T-helper 1 cell (primary cell): ENCODE measurements around the gene LRRK1.
A peak's percentile ranks its signal among the peaks of the same experiment; 100 is the strongest.

Experiments
- DNase-seq, 5 donors: peaks; one replicate each; pipeline ENCODE4 v3.0.0-alpha.2; 2012 to 2020

Gene LRRK1

DNA sequence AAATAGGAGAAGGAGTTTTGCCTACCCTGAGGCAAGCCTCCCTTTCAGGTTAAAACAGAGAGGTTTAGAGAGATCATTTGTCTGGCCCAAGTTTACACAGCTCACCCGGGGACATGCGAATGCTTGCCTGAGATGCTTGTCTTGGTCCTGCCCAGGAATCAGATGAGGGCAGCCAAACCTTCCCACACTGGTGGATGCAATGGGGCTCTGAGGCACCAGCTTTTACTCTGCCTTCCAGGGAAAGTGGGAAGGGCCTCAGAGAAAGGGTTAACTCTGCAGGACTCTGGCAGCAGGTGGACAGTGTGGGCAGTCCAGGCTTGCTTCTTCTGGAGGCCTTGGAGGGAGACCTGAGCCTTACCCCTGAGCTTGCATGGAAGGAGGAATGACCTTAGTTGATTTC lies 90.0 kb downstream of the LRRK1 start:
- DNase-seq, result no peak

DNA sequence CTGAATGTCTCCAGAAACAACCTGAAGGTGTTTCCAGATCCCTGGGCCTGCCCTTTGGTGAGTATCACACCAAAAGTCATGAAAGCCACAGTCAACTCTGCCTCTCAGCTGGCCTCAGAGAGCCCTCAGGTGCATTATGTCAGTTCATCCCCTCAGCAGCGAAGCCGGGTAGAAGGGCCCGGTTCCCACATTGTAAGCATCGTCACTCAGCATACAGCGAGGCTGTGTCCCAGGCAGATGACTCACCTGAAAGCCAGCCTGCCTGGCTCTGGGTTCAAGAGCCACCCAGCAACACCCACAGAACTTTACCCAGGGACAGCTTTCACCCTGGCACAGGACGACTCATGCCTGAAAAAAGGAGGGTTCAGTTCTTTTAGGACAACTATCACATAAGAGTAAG lies 91.6 kb downstream of the LRRK1 start:
- DNase-seq, result no peak

DNA sequence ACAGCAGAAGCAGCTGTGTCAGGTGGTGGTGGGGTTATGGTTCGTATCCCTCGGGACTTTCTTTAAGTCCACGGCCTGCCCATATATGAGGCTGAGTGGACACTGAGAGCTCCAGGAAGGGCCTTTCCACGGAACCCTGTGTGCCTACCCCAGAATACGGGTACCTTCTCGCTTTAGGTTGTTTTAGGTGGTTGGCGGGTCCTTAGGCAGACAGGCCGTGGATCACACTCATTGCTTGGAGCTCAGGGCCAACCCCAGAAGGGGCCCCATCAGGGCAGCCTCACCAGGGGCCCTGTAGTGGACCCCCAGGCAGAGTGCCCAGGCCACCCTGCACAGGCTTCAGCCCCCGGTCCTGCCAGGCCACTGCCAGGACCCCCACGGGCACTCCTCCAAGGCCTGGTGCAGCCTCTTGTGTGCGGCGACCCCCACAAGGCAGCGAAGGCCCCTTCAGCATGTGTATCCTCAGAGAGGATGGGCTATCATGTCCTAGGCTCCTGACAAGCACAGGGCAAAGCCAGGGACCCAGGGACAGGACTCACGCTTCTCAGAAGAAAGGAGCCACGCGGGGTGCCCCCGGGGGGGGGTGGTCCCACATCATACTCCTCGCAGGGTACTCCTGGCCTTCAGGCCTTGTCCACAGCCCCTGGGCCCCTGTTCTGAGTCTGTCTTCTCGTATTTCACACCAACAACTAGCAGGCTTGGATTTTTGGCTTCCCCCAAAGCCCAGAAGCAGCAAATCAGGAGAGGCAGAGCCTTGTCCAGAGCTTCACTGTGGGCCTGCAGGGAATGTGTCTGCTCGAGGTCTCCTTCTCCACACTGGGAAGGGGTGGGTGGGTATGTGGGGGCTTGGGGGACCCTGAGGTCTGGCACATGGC lies 93.4 kb downstream of the LRRK1 start:
- no peak for DNase-seq

DNA sequence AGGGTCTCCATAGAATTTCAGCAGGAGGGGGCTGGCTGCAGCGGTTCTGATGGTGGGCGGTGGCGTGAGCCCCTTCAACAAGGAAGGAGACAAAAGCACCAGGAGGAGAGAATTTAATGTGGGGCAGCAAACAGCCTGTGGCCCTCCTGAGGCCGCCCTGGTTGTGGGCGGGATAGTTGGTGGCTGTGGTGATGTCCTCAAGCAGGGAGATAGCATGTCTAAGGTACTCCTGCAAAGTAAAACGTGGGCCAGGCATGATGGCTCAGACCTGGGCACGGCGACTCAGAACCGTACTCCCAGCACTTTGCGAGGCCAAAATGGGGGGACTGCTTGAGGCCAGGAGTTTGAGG lies 94.0 kb downstream of the LRRK1 start:
- DNase-seq, result no peak

DNA sequence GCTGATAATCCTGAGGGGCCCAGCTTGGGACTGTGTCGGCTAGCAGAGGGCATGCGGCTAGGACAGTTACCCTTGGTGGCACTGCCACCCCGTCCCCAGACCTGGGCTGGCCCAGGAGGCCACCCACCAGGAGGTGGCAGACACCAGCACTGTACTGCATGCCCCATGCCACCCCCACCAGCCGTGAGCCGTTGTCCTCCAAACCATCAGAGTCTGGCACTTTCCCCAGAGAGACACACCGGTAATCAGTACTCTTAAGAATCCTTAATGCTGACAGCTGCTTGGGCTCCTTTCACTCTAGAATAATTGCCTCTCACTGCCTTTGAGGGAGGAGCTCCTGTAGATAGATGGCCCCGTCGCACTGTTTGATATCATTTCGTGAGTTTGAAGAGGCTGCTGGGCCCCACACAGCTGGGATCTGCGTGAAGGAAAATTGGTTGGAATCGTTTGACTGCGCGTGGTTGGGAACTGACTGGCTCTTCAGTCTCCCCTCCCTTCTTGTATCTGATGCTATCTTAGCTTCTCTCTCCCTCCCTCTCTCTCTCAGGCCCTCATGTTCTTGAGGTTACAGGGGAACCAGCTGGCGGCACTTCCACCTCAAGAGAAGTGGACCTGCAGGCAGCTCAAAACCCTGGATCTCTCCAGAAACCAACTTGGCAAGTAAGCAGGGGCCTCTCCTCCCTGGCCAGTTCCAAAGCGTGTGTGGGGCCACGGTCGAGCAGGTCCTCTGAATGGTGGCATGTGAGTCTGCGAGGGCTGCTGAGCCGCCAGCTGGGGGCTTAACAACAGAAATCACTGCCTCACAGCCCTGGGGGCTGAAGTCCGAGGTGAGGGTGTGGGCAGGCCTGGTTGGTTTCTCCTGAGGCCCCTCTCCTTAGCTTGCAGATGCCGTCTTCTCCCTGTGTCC lies 94.9 kb downstream of the LRRK1 start:
- no peak for DNase-seq

DNA sequence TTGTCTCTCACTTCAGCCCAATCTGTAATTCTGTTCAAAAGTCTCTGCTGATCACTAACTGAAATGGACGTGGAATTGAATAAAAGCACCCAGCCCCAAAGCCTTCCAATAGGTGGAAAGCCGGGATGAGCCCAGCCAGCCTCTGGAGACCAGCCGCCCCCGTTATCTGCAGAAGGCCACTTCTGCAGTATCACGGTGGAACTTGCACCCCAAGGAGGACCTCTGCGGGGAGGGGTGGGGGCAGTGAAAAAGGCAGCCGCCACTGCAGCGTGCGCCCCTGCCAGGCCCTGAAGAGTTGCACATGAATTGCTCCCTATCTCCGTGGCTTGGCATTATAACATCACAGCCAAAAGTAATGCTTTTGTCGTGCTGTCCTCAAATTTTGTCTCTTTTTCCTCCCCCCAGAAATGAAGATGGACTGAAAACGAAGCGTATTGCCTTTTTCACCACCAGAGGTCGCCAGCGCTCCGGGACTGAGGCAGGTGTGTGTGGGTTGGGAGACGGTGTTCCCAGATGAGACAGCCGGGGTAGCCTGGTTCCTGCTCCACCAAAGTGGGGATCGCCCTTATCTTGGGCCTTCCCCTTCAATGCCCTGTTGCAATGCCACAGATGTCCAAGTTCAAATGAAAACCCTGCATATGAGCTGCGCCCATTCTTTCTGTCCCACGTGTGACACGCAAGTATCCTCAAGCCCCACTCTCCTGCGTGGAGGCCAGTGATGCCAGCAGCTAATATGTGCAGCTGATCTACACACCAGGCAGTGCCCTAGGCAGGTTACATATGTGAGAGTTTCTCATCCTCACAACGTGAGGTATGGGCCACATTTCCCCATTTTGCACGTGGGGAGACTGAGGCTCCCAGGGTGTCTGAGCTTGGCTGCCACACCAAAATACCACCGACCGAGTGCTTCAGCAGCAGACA lies 96.0 kb downstream of the LRRK1 start:
- DNase-seq, result peak in 4 of 5 donors; percentile 38 to 58 (median 49)

DNA sequence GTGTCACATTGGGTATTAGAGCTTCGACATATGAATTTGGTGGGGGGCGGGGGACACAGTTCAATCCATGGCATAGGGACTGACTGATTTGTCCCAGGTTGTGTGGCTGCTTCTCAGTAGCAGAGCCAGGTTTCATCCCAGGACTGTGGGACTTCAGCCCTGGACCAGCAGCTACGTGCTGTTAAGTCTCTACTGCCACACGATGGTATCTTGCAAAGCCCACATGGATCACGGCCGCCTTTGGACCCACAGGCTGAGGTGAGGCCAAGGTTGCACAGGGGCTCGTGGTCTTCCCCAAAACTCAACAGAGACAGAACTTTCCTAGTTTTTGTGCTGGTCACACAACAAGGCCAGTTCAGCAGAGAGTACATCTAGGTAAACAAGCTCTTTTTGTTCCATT lies 97.4 kb downstream of the LRRK1 start:
- DNase-seq, result no peak

DNA sequence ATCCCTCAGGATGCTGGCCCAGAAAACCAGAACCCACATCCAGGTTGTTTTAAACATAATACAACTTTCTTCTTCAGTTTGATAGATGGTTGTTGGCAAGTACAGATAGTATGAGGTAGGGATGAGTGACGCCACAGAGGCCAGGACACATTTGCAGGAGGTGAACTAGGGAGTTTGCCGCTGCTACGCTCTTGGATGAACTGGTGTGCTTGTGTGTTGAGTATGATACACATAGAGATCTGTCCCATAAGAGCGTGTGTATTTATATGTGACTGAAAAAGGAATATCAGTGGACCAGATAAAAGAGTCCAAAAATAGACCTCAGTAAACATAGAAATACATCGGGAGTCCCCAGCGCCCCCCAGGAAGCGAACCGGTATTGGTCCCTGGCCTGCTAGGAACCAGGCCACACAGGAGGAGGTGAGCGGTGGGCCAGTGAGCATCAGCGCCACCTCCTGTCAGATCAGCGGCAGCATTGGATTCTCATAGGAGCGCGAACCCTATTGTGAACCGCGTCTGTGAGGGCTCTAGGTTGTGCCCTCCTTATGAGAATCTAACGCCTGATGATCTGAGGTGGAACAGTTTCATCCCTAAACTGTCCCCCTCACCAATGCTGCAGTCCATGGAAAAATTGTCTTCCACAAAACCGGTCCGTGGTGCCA lies 98.1 kb downstream of the LRRK1 start:
- DNase-seq, result no peak

DNA sequence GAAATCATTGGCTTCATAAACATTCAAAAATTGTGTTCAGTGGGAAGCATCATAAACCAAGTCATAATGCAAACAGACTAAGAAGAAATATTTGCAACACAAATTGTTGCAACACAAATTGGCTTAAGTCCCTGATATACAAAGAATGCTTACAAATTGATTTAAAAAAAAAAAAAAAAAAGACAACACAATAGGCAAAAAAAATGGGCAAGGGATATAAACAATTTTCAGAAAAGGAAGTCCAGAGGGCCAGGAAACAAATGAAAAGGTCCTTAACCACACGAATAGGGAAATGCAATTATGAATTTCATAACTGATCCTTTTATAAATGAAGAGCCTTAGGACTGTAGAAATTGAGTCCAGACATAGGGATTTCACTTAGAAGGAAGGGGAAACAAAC lies 98.9 kb downstream of the LRRK1 start:
- no peak for DNase-seq

DNA sequence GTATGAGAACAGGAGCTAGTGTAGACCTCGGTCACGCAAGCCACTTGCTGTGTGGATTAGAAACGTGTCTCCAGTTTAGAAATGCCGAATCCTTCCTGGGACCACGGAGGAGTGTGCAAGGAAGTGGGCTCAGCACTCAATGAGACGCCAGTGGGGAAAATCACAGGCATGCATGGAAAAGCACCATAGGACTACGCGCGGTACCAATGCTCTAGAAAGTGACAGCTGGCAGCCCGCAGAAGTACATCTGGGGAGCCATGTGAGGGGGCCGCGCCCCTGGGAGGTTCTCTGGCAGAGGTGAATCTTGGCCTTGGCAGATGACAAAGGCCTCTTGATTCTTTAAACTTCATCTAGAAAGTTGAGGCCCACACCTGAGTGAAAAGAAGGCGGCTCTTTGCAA lies 99.3 kb downstream of the LRRK1 start:
- no peak for DNase-seq

DNA sequence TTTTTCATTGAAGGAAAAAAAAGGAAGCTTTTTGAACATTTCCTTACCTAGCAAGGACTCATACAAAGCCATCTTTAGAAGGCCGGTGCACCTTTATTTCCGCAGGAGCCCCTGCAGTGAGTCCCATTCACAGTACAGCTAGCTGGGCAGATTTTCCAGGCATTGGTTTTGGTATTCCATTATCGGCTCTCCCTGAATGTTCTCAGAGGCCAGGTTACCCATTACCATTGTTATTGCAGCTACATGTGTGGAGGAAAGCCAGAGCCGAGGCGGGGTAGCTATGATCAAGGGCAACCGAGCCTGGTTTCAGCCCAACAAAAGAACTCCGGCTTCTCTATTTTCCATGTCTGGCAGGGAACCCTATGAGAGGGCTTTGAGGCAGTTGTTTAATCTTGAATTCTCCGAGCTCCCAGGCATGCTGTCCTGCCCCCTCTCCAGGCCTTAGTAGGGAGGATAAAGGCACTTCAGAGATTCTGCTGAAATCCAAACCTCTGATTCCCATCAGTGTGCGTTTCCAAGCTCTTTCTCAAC lies 100.3 kb downstream of the LRRK1 start:
- no peak for DNase-seq

DNA sequence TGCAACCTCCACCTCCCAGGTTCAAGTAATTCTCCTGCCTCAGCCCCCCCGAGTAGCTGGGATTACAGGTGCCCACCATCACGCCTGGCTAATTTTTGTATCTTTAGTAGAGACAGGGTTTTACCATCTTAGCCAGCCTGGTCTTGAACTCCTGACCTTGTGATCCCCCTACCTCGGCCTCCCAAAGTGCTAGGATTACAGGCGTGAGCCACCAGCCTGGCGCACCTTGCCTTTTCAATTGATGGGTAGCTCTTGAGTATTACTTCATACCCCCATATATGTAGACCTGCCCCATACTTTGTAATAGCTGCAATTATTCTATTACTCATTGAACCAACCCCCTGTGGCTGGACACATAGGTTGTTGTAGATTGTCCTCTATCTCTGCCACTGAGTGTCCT lies 101.3 kb downstream of the LRRK1 start:
- DNase-seq, result no peak

DNA sequence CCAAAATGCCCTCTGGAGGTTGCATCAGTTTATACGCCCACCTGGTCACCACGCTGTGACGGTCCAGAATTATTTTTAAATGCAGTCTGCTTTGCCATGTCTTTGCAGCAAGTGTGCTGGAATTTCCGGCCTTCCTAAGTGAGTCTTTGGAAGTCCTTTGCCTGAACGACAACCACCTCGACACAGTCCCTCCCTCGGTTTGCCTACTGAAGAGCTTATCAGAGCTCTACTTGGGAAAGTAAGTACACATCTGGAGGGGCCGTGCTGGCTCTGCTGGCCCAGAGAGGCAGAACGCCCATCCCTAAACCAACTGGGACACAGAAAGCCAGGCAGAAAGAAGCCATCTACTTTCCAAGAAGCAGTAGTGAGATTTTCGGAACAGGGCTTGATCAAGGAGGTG lies 101.8 kb downstream of the LRRK1 start:
- DNase-seq, result no peak

DNA sequence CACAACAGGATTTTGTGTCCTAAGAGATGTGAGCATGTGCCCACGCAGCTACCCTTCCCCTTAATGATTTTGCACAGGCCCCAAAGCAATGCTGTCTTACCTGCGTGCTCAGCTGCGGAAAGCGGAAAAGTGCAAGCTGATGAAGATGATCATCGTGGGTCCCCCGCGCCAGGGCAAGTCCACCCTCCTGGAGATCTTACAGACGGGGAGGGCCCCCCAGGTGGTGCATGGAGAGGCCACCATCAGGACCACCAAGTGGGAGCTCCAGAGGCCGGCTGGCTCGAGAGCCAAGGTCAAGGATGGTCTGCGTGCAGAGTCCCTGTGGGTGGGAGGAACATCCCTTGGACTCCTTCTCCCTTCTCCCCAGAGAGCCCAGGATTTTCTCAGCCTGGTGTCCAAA lies 103.1 kb downstream of the LRRK1 start:
- DNase-seq, result no peak

DNA sequence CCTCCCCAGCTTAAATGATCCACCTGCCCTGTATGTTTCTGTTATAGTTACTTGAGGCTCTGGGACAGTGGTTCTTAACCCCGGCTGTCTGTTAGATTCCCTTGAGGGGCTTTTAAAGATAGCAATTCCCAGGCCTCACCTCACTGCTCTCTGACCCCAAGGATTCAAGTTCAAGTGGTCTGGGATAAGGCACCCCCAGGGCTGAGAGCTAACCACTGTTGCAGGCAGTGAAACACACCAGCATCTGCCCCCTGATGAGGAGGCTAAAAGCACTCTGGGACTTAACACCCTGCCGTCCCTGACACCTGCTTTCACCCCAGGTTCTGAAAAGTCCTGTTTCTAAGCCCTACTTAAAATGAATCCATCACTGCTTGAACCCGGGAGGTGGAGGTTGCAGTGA lies 103.7 kb downstream of the LRRK1 start:
- no peak for DNase-seq

DNA sequence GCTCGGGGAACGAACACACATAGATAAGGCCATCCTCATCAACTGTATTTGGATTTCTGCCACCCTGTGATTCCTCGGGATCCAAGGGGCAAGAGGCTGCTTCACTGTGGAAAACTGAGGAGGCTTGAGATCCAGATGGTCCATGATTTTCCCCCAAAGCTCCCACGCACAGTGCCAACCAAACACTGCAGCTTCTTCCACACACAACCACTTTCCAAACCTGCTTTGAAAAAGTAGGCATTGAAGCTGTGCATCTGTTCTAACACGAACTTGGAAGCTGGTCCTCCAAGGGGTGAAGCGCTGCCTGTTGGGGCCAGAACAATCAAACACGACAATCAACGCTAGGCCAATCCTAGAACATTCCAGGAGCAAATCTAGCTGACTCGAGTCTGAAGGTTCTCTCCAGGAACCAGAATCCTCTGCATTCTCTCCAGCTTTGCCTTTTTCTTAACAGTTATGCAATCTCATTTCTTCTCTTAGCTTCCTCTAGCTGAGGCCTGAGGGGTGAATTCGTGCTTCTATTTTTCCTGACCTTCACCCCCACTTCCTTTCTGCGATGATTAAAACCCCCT lies 104.4 kb downstream of the LRRK1 start:
- no peak for DNase-seq

DNA sequence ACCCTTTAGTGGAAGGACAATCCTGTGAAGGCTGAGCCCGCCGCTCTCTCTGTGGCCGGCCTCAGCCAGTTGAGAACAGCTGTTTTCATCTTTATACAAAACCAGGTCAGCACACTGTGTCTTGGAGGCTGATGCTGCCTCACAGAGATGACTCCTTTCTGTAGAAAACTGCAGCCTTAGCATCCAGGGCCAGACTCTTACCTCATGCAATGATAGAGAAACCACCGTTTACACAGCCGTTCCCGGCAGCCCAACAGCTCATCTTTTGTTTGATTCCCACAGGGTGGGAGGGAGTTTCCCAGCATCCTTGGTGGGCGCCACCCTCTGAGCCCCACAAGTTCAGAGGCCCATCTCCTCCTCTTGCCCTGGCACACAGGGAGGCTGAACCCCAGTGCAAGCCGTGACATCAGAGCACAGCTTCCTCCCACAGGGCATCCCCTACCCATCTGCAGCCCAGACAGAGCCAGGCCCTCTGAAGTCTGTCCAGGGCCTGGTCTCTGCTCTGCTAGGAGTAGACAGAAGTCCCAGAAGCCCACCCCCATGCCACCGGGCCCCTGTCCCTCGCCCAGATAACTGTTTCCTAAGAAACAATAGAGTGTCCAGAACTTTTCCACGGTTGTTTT lies 105.0 kb downstream of the LRRK1 start:
- DNase-seq, result no peak

DNA sequence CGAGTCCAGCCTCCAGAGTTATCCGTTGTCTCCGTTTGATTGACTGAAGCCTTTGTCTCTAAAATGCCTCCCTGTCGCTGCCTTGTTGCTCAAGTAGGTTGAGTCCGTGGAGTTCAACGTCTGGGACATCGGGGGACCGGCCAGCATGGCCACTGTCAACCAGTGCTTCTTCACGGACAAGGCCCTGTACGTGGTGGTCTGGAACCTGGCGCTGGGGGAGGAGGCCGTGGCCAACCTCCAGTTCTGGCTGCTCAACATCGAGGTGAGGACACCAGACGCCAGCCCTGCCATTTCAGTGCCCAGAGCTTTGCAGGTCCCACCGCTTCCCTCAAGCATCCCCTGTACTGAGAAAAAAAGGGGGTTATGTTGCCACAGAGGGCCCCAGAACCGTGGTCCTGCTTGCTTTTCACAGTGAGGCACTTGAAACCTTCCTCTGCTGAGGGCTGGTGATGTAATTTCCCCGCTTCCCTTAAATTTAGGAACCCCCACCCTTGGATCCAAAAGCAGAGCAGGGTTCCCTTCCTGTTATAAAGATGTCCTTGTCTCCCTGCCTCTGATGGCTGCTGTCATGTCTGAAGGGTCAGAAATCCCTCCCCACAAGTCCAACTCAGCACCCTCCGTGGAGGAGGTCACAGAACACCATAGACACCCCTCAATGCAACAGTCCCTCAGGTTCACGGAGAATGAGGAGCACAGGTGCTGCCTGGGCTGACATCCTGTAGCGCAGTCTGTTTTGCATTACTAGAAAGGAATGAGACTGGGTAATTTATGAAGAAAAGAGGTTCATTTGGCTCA lies 105.7 kb downstream of the LRRK1 start:
- DNase-seq, result no peak

DNA sequence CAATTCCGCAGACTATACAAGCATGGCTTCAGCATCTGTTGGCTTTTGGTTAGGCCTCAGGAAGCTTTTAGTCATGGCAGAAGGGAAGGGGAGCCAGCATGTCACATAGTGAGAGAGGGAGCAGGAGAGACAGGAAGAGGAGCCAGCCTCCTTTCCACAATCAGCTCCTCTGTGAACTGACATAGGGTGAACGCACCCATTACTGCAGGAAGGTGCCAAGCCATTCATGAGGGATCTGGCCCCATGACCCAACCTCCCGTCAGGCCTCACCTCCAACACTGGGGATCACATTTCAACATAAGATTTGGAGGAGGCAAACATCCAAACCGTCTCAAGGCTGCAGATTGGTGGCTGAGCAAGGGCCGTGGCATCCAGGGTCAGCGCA lies 106.3 kb downstream of the LRRK1 start:
- no peak for DNase-seq

DNA sequence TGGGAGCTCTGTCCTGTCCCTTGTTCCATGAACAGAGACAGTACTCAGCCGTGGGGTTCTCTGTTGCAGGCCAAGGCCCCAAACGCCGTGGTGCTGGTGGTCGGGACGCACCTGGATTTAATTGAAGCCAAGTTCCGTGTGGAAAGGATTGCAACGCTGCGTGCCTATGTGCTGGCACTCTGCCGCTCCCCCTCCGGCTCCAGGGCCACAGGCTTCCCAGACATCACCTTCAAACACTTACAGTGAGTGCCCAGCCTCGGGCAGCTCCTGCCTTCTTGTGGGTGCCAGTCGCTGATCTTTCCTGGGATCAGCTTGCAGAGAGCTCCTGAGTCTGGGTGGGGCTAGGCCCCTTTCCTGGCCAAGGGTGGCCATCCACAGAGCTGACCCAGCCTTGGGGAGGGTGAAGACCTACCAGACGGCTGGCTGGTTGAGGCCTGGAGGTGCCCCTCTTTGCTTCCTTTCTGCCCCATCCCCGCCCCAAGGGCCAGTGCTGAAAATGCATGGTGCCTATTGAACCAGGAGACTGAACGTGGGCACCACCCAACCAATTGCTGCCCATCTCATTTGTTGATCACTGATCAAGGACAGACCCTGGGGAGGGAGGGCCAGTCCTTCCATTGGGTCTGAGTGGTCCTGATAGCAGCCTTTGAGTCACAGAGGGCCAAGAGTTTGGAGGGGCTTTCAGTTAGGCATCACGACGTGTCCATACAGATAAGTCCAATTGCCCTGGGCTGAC lies 106.9 kb downstream of the LRRK1 start:
- no peak for DNase-seq
